ENCODE results near the gene FAM107B.
"Not testable (repeated sequence)": the region's sequence is repeated elsewhere in the genome, so short reads cannot be mapped to it uniquely, and the experiment has no call there.

The FAM107B gene

DNA sequence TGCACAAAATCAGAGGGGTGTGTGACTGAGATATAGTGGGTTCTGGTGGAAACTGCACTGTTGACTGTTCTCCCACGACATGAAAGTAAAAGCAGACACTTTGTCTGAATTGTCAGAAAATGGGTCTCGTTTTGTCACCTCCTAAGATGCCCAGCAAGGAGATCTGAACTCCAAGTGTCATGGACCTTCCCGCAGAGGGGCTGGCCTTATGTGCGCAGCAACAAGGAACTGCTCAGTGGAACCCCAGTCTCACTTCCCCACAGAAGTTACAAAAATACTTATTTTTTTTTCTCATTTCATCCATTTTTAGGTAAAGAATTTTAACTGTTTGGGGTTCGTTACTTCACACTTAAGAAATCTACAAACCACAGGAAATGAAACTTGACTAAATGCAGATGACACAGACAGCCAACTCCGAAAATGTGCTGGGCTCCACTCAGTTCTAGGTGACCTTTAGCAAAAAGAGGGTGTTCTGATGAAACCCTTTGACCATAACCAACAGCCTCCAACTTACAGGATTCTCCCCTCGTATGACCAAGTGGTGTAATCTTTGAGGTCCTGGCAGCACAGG, 115.0 kb downstream of the FAM107B start:
- peak; percentile 64 for DNase-seq

DNA sequence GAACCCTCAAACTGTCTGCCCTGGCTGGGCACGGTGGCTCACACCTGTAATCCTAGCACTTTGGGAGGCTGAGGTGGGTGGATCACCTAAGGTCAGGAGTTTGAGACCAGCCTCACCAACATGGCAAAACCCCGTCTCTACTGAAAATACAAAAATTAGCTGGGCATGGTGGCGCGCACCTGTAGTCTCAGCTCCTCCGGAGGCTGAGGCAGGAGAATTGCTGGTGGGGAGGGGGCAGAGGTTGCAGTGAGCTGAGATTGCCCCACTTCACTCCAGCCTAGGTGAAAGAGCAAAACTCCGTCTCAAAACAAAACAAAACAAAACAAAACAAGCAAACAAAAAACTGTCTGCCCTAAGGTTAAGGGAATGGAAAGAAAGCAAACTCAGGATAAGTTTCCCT, 115.6 kb downstream of the FAM107B start:
- not testable (repeated sequence) for DNase-seq

DNA sequence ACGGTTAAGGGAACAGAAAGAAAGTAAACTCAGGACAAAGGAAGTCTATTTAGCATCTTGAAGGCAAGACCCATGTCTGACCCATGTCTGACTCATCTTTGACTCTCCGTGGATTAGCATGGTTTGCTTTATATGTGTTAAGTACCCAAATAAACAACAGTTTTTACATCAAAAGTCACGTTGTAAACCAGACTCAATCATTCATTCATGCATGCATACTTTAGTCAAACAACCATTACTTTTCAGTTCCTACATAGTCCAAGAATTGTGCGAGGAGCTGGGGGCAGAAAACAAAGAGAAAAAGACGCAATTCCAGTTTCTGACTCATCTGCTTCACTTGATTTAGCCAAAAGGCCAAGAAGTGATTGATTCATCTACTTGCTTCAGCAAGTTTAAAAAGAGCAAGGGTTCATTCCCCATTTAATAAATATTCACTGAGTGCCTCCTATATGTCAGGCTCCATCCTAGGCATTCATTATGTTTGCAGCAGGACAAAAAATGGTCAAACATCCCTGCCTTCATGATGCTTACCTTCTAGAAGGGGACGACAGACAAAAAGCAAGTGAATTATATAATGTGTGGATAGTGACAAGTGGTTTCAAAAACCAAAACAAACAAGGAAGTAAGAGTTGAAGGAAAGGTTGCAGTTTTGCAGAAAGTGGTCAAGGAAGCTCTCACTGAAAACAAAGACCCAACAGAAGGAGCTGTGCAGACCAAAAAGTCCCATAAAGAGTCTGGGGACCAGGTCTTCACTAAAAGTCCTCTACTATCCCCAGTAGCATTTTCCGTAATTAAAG, 116.2 kb downstream of the FAM107B start:
- DNase-seq, result no peak

DNA sequence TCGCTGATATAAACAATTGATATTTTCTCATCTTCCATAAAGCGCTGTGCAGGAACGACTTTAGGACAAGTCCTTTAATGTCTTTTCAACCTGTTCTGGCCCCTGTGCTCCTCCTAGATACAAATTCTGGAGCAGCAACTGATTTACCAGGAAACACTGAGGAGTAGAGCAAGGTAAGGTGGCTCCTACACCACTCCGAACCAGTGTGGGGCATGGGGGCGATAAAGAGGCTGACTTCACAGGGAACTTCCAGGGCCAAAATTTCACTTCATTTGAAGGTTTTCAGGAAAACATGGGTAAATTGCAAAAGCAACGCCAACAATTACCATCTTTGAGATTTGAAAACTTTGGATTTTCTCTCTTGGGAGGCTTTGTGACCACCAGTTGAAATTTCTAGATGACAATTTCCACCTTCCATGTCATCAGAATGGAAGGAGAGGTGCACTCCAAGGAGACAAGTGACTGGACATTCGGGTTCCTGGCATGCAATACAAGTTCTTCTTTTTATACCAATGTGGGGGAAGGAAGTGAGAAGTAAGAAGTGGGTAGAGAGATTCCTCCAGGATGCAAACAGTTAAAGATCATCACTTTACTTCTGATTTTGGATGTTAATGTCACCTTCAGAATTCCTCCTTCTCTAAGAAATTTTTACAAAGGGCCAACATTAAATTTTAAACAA, 118.5 kb downstream of the FAM107B start:
- DNase-seq, result no peak

DNA sequence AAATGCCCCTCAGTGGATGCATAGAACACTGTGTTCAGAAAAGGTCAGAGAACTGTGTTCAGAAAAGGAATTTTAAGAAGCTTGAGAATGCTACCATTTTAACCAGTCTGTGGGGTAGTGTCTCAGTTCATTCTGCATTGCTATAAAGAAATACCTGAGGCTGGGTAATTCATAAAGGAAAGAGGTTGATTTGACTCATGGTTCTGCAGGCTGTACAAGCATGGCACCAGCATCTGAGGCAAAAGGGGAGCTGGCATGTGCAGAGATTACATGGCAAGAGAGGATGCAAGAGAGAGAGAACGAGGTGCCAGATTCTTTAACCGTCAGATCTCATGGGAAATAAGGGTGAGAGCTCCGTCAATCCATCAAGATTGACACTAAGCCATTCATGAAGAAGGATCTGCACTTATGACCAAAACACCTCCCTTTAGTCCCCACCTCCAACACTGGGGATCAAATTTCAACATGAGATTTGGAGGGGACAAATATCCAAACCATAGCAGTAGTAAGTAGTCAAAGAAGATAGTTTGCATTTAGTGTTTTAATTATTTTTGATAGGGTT, 119.8 kb downstream of the FAM107B start:
- no peak for DNase-seq

DNA sequence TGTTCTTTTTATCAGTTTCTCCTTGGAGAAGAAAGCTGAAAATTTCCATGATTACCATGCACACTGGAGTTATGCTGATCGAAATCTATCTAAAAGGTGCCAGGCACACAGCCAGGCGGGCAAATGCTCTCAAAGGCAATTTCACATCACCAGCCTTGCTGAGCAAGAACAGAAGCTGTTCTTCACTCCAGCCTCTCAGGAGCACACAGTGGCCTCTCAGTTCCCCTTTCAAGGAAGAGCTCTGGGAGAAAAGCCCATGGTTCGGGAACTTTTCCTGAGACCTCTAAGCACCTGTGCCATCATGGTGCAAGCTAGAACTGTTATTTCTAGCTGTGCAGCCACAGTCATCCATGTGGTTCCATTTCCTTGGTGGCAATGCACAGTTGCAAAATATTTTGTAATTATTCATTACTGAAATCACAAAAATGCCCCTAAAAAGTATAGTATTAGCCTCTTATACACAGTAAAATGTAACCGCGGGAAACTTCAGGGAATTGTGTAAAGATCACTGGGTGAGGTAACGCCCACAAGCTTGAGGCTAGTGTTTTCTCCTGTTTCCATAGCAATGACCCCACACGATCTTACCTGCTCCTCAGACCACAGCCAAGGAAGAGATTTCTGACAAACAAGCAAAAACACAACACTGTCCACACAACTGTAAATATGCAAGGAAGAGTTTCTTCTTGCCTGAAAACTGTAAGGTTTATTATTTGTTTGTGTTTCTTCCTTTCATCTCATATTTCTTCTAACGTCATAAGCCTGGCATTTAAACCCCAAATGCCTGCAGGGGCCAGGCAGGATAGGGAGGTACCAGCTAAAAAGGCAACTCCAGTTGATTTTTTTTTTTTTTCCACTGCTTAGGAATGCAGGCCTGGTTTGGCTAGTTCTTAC, 121.2 kb downstream of the FAM107B start:
- DNase-seq, result no peak

DNA sequence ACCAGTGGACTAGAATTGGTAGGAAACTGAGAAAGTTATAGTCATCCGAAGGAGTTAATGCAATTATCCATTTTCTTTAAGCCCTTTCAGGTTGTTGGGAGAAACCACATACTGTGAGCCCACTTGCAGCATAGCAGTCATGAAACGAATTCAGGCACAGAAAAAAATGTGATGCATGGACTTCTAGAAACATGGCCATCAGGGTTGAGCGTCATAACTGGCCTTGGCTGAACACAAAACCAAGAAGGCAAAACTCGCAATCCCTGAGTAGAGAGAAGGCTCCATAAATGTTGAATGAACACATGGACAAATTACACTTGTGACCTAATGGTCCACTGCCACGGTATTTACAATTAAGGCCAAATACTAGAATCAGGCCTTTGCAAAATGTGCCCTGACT, 121.9 kb downstream of the FAM107B start:
- no peak for DNase-seq

DNA sequence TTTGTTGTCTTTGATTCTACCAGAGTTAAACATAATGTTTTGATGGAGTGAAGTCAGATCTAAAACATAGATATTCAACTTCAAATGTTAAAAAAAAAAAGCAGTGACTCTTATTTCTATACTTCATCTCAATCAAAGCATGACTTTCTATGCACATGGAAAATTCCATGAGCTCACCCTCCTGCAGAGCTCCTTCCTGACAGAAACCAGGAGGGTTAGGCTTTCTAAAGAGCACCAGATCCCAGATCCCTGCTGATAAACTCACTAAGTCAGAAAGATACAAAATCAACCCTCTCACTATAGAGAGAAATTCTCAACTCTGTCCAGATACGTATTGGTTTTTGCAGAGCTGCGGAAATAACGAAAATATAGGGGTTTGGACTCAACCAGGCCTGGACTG, 122.6 kb downstream of the FAM107B start:
- DNase-seq, result no peak

DNA sequence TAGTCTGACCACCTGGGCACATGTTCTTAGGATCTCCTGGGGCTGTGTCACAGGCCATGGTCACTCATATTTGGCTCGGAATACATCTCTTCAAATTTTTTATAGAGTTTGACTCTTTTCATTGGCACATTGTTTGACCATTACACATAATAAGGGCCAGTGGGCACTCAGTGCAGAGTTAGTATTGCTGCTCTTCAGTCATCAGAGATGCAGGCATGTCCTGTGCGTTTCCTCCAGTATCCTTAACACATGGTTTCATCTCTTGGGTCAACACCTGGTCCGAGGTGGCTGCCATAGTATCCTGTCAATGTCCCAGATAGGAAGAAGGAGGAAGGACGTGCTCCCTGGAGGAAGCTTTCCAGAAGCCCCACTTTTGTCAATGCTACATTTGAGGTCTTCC, 125.0 kb downstream of the FAM107B start:
- DNase-seq, result no peak

DNA sequence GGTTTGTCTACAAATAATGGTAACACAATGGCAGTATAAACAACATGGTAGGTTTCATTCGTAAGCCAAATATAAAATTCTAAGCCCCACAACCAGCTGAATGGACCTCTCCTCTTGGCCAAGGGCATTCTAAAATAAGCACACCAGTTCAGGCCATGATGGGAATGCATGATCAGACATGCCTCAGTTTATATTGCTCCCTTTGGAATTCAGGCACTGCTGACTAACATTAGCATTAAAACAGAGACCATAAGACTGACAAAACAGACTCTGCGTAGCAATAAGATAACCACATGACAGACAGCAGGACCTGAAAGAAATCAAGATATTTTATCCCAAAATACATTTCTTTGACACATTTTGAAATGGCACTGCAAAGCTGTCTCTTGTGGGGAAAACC, 125.8 kb downstream of the FAM107B start:
- no peak for DNase-seq

DNA sequence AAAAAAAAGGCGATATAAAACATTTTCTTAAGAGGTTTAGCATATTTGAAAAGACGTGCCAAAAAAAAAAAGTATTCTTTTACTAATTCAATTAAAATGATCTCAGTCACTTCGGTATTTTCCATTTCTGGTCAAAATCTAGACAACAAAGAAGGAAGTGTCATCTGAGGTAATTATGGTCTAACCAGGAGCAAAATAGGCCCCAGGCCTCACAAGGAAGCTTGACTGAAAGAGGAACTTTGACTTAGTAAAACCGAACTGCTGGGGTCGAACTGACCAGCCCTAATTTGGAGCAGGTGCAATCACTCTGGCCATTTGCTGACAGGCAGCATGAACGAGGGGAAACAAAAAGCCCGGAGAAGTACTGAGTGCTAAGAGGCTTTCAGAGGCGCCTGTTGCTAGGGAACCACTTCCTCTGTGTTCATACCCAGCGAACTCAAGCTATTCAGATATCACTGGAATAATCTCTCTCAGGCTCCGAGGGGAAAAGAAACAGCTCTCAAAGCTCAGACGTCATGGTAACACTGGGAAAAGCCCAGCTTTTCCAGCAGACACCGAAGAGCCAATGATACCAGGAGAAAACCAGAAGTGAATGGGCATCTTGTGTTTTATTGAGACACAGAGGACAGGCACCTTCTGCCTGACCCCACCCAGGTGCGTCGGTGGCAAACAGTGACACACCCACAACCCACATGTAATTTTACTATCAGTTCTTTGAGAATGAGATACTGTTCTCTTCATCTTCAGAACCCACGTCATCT, 126.5 kb downstream of the FAM107B start:
- peak; percentile 74 for DNase-seq

DNA sequence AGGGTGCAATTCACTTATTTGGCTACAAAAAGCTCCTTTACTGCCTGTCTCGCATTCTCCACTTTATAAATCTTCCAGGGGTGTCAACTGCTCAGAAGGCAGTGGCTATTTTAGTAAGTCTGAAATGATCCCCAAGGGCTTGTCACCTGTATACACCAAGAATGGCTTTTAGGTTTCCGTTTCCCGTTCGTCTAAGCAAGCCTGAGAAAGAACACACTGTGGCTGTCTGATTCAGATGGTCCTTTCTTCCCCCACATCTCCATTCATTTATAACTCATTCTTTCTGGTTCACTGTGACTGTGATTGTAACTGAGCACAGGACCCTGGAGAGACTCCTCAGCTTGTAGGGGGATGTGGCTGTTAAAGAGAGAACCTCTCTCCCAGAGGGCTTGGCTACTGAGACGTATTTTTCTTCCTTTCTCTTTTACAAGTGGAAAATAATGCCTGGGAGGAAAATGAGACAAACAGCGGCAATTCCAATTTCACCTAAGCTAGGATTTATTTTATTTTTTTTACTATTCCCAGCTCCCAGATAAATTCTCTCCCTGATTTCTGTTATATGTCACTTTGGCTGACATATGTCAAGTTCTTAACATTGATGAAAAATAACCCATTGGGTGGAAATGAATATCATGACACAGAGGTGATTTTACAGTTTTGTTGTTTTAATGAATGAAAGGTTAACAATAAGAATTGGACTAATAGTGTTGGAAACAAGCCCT, 129.3 kb downstream of the FAM107B start:
- DNase-seq, result no peak

DNA sequence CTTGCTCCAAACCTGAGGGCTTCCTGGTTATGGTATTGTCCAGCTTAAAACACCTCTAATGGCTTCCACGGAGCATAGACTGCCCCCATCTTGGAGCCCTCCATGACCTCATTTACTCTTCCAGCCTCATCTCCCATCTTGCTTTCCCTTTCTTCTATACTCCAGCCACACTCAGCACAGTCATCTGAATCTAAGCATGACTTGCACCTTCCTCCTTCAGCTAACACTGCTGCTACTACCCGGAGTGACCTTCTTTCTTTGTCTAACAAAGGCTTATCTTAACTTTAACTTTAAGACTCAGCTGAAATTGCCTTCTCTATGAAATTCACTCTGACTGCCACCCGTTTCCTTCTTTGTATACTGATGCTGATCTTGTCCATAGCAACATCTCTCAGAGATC, 135.1 kb downstream of the FAM107B start:
- DNase-seq, result no peak

DNA sequence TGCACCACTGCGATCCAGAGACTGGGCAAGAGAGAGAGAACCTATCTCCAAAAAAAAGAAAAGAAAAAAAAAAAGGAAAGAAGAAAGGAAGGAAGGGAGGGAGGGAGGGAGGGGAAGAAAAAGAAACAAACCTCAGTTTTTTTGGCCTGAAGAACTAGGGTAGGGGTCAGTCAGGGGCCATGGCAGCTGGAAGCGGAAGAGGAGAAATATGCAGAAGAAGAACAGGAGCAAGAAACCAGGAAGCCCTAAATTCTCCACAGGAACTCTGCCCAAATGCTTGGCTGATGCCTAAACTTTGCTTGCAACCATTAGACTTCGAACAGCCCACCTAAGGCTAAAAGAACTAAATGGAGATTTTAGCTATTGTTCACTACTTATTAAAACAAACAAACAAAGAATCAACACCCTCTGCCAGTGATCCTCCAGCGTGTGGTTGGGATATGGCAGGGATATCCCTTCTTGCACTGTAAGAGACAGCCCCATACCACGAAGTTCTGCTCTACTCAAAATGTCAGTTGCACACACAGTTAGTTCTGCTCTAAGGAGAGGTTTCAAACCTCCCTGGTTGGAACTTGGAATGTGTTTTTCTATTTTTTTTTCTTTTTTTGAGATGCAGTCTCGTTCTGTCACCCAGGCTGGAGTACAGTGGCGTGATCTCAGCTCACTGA, 139.5 kb downstream of the FAM107B start:
- DNase-seq, result no peak

DNA sequence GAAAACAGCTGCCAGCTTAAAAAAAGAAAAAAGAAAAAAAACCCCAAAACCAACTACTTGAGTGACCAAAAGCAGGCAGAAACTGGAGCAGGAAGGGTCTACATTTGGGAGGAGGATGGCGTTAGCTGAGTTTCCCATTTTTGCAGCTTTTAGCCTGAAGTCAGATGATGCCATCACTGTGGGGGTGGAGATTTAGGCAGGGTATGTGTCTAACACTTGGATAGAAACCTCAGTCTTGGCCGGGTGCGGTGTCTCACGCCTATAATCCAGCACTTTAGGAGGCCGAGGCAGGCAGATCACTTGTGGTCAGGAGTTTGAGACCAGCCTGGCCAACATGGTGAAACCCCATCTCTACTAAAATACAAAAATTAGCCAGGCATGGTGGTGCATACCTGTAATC, 140.1 kb downstream of the FAM107B start:
- not testable (repeated sequence) for DNase-seq

DNA sequence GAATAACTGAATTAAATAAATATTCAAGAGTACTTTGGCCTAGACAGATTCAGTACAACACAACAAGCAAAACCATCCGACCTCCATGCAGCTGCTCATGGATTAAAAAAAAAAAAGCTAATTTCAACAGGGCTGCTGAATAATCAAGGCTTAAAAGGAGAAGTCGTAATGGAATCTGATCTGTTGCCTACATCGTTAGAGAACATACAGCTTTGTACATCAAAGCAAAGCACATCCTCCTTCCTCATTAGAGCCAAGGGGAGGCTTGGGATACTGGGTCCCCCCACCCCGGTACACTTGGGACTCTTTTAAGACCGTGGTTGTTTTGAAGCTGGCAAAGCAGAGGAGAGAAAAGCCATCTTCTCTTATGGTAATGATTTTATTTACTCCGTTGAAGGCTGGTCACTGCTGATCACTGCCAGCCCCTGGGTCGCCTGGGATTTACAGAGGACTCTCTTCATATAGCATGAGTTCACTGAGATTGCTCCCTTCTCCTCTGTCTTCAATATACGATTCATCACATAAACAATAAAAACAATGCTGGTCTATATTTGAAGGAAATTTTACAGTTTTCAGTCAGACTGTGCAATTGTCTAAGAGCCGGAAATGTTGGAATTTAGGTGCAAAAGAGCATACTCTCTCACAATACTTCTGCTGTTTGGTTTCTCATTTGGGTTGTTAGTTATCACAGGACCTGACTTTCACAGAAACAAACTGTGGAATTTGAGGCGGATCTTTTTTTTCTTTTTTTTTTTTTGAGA, 148.8 kb downstream of the FAM107B start:
- no peak for DNase-seq

DNA sequence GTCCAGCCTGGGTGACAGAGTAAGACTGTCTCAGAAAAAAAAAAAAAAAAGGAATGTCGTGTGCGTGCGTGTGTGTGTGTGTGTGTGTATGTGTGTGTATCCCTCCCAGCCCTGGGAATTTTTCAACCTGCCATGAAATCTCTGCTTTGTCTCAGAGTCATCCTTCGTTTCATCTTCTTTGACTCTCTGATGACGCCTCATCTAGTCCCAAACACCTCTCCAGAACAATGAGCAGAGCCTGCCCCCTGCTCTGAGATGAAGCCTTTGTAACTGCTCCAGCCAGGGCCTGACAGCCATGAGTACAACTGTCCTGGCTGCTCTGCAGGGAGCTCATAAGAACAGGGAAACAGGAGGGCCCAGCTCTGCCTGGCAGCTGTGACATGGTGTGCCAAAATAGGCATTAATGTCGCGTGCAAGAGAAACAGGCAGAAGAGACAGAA, 149.5 kb downstream of the FAM107B start:
- no peak for DNase-seq

DNA sequence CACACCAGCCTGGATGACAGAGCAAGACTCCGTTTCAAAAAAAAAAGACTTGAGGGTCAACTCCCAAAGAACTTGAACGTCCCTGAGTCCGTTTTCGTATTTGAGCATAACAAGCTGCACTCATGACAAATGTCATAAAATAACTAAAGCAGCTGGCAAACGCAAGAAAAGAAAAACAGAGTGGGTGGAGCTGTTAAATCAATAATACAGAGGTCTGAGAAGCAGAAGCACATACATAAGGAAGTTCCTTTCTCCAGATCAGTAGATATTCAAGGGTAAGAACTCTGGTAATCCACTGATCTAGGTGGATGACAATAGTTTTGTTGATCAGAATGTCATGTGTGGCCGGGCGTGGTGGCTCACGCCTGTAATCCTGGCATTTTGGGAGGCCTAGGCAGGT, 150.1 kb downstream of the FAM107B start:
- no peak for DNase-seq

DNA sequence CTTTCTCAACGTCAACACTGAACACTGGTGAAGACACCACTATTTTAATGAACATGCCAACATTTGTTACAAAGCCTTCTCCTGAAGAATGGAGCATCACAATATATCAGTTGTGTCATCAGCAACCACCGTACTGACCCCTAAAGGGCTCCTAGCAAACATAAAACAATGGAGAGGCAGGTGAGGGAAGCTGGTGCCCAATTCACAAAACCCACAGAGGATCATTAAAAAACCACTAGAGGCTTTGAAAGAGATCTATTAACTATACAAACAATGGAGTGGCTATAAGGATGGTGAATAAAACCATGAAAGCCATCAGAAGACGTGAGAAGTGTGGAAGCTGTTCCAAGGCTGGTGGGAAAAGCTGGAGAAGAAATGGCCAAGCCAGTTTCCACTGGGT, 150.8 kb downstream of the FAM107B start:
- DNase-seq, result no peak

DNA sequence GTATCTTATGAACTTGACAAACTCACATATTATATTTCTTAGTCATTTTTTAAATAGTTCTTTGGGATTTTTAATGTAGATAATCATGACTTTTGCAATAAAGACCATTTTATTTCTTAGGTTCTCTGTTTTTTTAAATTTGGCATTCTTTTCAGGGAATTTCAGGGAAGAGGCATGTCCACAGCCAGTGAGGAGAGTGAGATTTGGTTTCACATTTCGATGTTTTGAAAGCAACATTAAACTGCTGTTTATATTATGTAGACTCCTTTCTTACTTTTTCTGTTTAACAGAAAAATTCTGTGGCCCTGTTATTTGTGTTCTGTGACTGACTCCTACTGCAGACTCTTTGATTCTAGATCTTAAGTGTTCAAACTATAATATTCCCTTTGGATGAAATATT, 153.7 kb downstream of the FAM107B start:
- DNase-seq, result no peak
